Measurements from ENCODE around the gene OTUB1. TPM values are rescaled to one million over a fixed set of nuclear protein-coding genes. Genes with fewer than 3 reads are reported as not detected.

The OTUB1 gene
- total and polyA plus RNA-seq, 9 of the 15 experiments (the other 6 are each of a cell fraction or from before 2014, with no cell fraction given): 29.5 to 134 (median 66.1) TPM

GRCh38 chr11:64009710-64010109 is 23.5 kb downstream of the OTUB1 start:
- no peak for DNase-seq (ENCODE audit: extremely low read depth in 1 of 4, low spot score in 3 of 4)
- no TSS peak for BruUV-seq (replicated peaks)
- WGBS (ENCODE audit: insufficient coverage, low coverage, missing lambda C conversion rate): 95% methylated on average over 5 of the region's 8 CpGs

GRCh38 chr11:64010783-64011182 is 24.5 kb downstream of the OTUB1 start:
- no peak overlapping the region for H3K27ac ChIP-seq (ENCODE audit: extremely low read depth, low read depth, low read length)
- no peak for DNase-seq (ENCODE audit: extremely low read depth in 1 of 4, low spot score in 3 of 4)
- H3K36me3 ChIP-seq (ENCODE audit: control insufficient read depth, insufficient read depth, low read length): no peaks in the 10 kb centered on the region; the same call in 2 of the 3 replicates
- H4K20me1 ChIP-seq (replicated peaks; ENCODE audit: control insufficient read depth, insufficient read depth, low read length): peaks cover 45% of the 10 kb centered on the region
- no peak for FAIRE-seq
- H3K4me2 ChIP-seq (ENCODE audit: insufficient read depth, low read length): no peak overlapping the region
- ATAC-seq: no peak
- H3K9ac ChIP-seq (ENCODE audit: insufficient read depth in 1 of 2, low read depth in 2 of 2, low read length in 2 of 2): no peak overlapping the region
- no peaks in the 10 kb centered on the region; the same call in 1 of the 2 replicates for H3K9me3 ChIP-seq (replicated peaks; ENCODE audit: control insufficient read depth, insufficient read depth, low read depth, low read length)
- 57% methylated on average over 2 of the region's 2 CpGs for WGBS (ENCODE audit: insufficient coverage, low coverage, missing lambda C conversion rate)
- CTCF ChIA-PET (ENCODE audit: low intra/inter-chr PET ratio): no interaction called here
- in situ Hi-C loops (cut with MboI): no loop called here
- no peaks in the 10 kb centered on the region for H3K79me2 ChIP-seq (ENCODE audit: control insufficient read depth, insufficient read depth, low read length)
- BruUV-seq (replicated peaks): no TSS peak
- POLR2A ChIA-PET: no interaction called here
- peaks cover 16% of the 10 kb centered on the region for H3K9me1 ChIP-seq (ENCODE audit: control insufficient read depth, insufficient read depth, low read length)
- no peak overlapping the region for H2AFZ ChIP-seq (ENCODE audit: low read depth, low read length)
- no peak overlapping the region for H3K4me3 ChIP-seq
- H3K27me3 ChIP-seq (ENCODE audit: control insufficient read depth in 2 of 2, insufficient read depth in 2 of 2, low read length in 2 of 2): no peaks in the 10 kb centered on the region
- H3K4me1 ChIP-seq (replicated peaks in 1 of 2; ENCODE audit: control insufficient read depth in 2 of 2, insufficient read depth in 2 of 2, low read length in 2 of 2): peaks cover 16 to 51% of the 10 kb centered on the region in 2 experiments
- intact Hi-C loops (cut with micrococcal nuclease): no loop called here
- TF ChIP-seq XRCC4 (IDR thresholded peaks at IDR 0.05; ENCODE audit: extremely low read depth, insufficient read depth, insufficient read length): no peak
- TF ChIP-seq PBX2 (CRISPR knock-in tag; IDR thresholded peaks at IDR 0.05; ENCODE audit: low read depth): no peak
- no peak for TF ChIP-seq PBX2 (tag; conservative IDR thresholded peaks at IDR 0.05; ENCODE audit: low read depth)
- TF ChIP-seq FOXP1 (CRISPR knock-in tag; IDR thresholded peaks at IDR 0.05): no peak
- TF ChIP-seq TEAD2 (tag; IDR thresholded peaks at IDR 0.05): no peak
- TF ChIP-seq ZNF740 (CRISPR knock-in tag; IDR thresholded peaks at IDR 0.05): no peak
- no peak for TF ChIP-seq ZNF740 (tag; IDR thresholded peaks at IDR 0.05)
- TF ChIP-seq TOE1 (IDR thresholded peaks at IDR 0.05; ENCODE audit: borderline replicate concordance): no peak
- no peak for TF ChIP-seq TOE1 (CRISPR knock-in tag; IDR thresholded peaks at IDR 0.05; ENCODE audit: borderline replicate concordance, low read depth)
- no peak for TF ChIP-seq TRIM28 (IDR thresholded peaks at IDR 0.05)
- no peak for TF ChIP-seq ZKSCAN8 (CRISPR knock-in tag; IDR thresholded peaks at IDR 0.05)
- no peak for TF ChIP-seq ZNF551 (CRISPR knock-in tag; IDR thresholded peaks at IDR 0.05)

More at GRCh38 chr11:64009710-64010109, 23.5 kb downstream of the OTUB1 start:
- H3K4me1 ChIP-seq (replicated peaks in 1 of 2; ENCODE audit: control insufficient read depth in 2 of 2, insufficient read depth in 2 of 2, low read length in 2 of 2): peaks cover 16 to 53% of the 10 kb centered on the region in 2 experiments
- ChIA-PET CTCF (ENCODE audit: low intra/inter-chr PET ratio) (no interaction called here), POLR2A (interaction anchor here (0.6 kb wide), 1 partner anchor 172 kb away, joined by 3 read pairs; no protein-coding TSS in a partner anchor)
- no peak overlapping the region for H2AFZ ChIP-seq (ENCODE audit: low read depth, low read length)
- no peaks in the 10 kb centered on the region for H3K27me3 ChIP-seq (ENCODE audit: control insufficient read depth in 2 of 2, insufficient read depth in 2 of 2, low read length in 2 of 2)
- intact Hi-C loops (cut with micrococcal nuclease): loop anchor here (10.0 kb wide), 2 partner anchors 85 to 135 kb away; no protein-coding TSS in a partner anchor
- TF ChIP-seq HDAC2 (IDR thresholded peaks at IDR 0.05) (no peak), PML (IDR thresholded peaks at IDR 0.05; ENCODE audit: low read length) (no peak), NFIX (CRISPR knock-in tag; IDR thresholded peaks at IDR 0.05; ENCODE audit: low read depth) (no peak), U2AF2 (optimal IDR thresholded peaks at IDR 0.05; ENCODE audit: low read depth, low read length) (no peak), NR2C1 (IDR thresholded peaks at IDR 0.05) (no peak), NR2C1 (tag; IDR thresholded peaks at IDR 0.05) (no peak), ZBED1 (IDR thresholded peaks at IDR 0.05) (no peak)
- no peak overlapping the region for H3K27ac ChIP-seq (ENCODE audit: extremely low read depth, low read depth, low read length)
- FAIRE-seq (no peak), ATAC-seq (no peak)
- H3K79me2 ChIP-seq (ENCODE audit: control insufficient read depth, insufficient read depth, low read length): no peaks in the 10 kb centered on the region
- H3K36me3 ChIP-seq (ENCODE audit: control insufficient read depth, insufficient read depth, low read length): no peaks in the 10 kb centered on the region; the same call in 2 of the 3 replicates
- H3K9ac ChIP-seq (ENCODE audit: insufficient read depth in 1 of 2, low read depth in 2 of 2, low read length in 2 of 2): no peak overlapping the region
- H3K9me3 ChIP-seq (replicated peaks; ENCODE audit: control insufficient read depth, insufficient read depth, low read depth, low read length): no peaks in the 10 kb centered on the region; the same call in 1 of the 2 replicates
- peaks cover 46% of the 10 kb centered on the region for H4K20me1 ChIP-seq (replicated peaks; ENCODE audit: control insufficient read depth, insufficient read depth, low read length)
- H3K4me2 ChIP-seq (ENCODE audit: insufficient read depth, low read length): no peak overlapping the region
- in situ Hi-C loops (cut with MboI): no loop called here
- H3K9me1 ChIP-seq (ENCODE audit: control insufficient read depth, insufficient read depth, low read length): peaks cover 16% of the 10 kb centered on the region
- no peak overlapping the region for H3K4me3 ChIP-seq

Data from K562 (cell line).